GM12874 (cell line): ENCODE data around the gene NCAM2.

Source experiments
- CTCF ChIP-seq: IDR thresholded peaks from 2 replicates; pipeline ENCODE4 v1.5.1; 2011; ENCODE audit warnings: low read depth, mild to moderate bottlenecking, control low read depth, low read length, moderate library complexity; ENCODE audit not compliant: insufficient read depth

The NCAM2 gene

DNA sequence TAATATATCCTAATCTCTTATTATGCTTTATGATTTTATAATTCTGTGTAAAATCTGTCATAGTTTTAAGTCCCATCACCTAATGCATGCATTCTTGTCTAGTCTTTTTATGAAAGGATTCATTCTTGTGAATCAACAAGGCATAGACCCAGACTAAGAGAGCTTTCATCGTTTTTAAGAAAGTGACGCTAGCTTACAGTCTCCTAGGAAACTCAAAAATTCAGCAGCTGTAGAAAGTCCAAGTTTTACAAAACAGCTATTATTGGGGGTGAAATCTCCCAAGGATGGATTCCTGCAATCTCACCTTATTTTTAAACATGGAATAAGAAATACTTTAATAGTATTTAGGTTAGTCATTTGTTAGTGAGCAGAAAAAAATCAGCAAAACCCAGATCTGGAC, 104.7 kb downstream of the NCAM2 start:
- TF ChIP-seq CTCF = no peak

DNA sequence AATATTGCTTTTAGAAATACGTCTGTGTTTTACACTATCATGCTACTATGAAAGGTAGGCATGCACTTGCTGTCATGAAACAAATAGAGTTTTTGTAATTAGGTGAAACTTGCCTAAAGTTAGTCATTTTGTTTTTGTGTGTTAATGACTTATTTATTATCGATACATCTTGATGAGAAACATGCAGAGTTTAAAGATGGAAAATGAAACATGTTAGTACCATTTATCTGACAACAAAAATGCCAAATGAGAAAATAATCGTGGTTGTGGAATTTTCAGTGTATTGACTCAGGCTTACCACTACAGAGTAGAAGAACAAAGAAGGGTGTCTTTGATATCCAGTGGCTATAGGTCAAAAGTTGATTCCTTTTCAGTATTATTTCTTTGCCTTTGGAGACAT, 105.5 kb downstream of the NCAM2 start:
- no peak for TF ChIP-seq CTCF

DNA sequence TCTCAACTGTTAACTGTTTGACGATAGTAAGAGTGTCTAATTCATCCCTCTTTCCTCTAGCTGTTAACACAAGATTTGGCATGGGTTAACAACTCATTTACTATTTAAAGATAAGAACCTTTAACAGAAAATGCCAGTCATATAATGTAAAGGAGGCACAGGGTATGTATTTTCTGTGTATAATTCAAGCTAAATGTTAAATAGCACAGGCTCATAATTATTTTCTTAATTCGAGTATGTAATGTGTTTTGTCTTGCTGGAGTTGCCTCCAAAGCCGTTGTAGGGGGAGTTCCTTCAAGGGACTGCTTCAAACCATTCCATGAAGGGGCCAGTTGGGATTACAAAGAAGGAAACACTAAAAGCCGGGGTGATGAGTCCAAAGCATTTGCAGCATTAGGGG, 111.5 kb downstream of the NCAM2 start:
- no peak for TF ChIP-seq CTCF

GRCh38 chr21:21111309-21111920, 113.2 kb downstream of the NCAM2 start:
- TF ChIP-seq CTCF = no peak

DNA sequence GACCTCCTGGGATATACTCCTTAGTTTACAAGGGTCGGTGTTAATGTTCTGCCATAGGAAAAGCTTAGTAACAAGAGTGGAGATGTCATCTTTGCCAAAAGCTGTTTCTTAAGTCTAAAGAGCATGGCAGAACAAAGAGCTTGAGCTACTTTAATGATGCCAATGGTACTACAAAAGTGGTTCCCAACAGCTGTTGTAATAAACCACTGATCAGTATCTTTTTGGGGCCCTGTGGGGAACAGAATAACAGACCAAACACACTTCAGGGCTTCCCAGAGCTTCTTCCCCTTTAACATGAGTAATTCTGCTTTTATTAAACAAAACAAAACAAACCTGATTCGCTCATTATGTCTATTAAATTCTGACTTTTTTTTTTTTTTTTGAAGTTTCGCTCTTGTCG, 116.3 kb downstream of the NCAM2 start:
- TF ChIP-seq CTCF = no peak

- TF ChIP-seq CTCF = no peak
Observed at GRCh38 chr21:21119091-21119490, 120.9 kb downstream of the NCAM2 start.

GRCh38 chr21:21122680-21123079, 124.5 kb downstream of the NCAM2 start:
- no peak for TF ChIP-seq CTCF
